SK-N-SH treated with all-trans-retinoic acid at 6 μM for 48 hours (cell line): Measurements from ENCODE around the gene CDC14B.
"Not testable (repeated sequence)": the region's sequence is repeated elsewhere in the genome, so short reads cannot be mapped to it uniquely, and the experiment has no call there.

Experiments used
- ATAC-seq: fragments of 200-7000 bp; cut with Tn5 transposase; 3 replicates; pipeline ENCODE4 v1.9.1; 2020; ENCODE audit warnings: mild to moderate bottlenecking, moderate library complexity
- BACH2 ChIP-seq: fragments of 250-450 bp; sonication (Bioruptor Pico); IDR thresholded peaks from 2 replicates; pipeline ENCODE4 v1.9.0; 2021; ENCODE audit warnings: mild to moderate bottlenecking, borderline replicate concordance
- CSDC2 ChIP-seq: fragments of 250-450 bp; sonication (Bioruptor Pico); IDR thresholded peaks from 2 replicates; pipeline ENCODE4 v1.5.0; 2020; ENCODE audit warnings: mild to moderate bottlenecking, moderate library complexity
- ESRRG ChIP-seq: fragments of 250-450 bp; sonication (Bioruptor Pico); IDR thresholded peaks from 2 replicates; pipeline ENCODE4 v1.6.1; 2021; ENCODE audit warnings: mild to moderate bottlenecking
- GLIS3 ChIP-seq: fragments of 250-450 bp; sonication (Bioruptor Pico); IDR thresholded peaks from 2 replicates; pipeline ENCODE4 v1.5.0; 2020; ENCODE audit warnings: mild to moderate bottlenecking, moderate library complexity
- ISL1 ChIP-seq: fragments of 250-450 bp; sonication (Bioruptor Pico); IDR thresholded peaks from 2 replicates; pipeline ENCODE4 v2.1.2; 2022; ENCODE audit warnings: mild to moderate bottlenecking, moderate library complexity
- OSR1 ChIP-seq: fragments of 250-450 bp; sonication (Bioruptor Pico); IDR thresholded peaks from 2 replicates; pipeline ENCODE4 v1.8.0; 2022; ENCODE audit warnings: moderate library complexity, mild to moderate bottlenecking, inconsistent platforms
- PPARA ChIP-seq: fragments of 250-450 bp; sonication (Bioruptor Pico); IDR thresholded peaks from 2 replicates; pipeline ENCODE4 v1.5.0; 2020; ENCODE audit warnings: mild to moderate bottlenecking, borderline replicate concordance
- RARB ChIP-seq: fragments of 250-450 bp; sonication (Bioruptor Pico); IDR thresholded peaks from 2 replicates; pipeline ENCODE4 v1.8.0; 2021; ENCODE audit warnings: mild to moderate bottlenecking, moderate library complexity
- SNAI2 ChIP-seq: fragments of 250-450 bp; sonication (Bioruptor Pico); IDR thresholded peaks from 2 replicates; pipeline ENCODE4 v1.5.0; 2020; ENCODE audit warnings: mild to moderate bottlenecking, moderate library complexity
- TCF4 ChIP-seq: fragments of 250-450 bp; sonication (Bioruptor Pico); IDR thresholded peaks from 2 replicates; pipeline ENCODE4 v1.8.0; 2021; ENCODE audit warnings: mild to moderate bottlenecking, moderate library complexity, borderline replicate concordance
- TOX ChIP-seq: fragments of 250-450 bp; sonication (Bioruptor Pico); IDR thresholded peaks from 2 replicates; pipeline ENCODE4 v1.8.0; 2021; ENCODE audit warnings: mild to moderate bottlenecking, moderate library complexity, borderline replicate concordance
- ZC3H10 ChIP-seq: fragments of 250-450 bp; sonication (Bioruptor Pico); IDR thresholded peaks from 2 replicates; pipeline ENCODE4 v1.5.1; 2021; ENCODE audit warnings: mild to moderate bottlenecking, moderate library complexity
- ZFP30 ChIP-seq: fragments of 450-650 bp; formaldehyde crosslinking; IDR thresholded peaks from 2 replicates; pipeline ENCODE4 v1.5.0; 2022; ENCODE audit warnings: mild to moderate bottlenecking, moderate library complexity
- ZNF565 ChIP-seq: fragments of 450-650 bp; formaldehyde crosslinking; conservative IDR thresholded peaks from 2 replicates; pipeline ENCODE4 v1.5.0; 2020; ENCODE audit warnings: low read depth, mild to moderate bottlenecking, moderate library complexity
- ZNF70 ChIP-seq: fragments of 450-650 bp; formaldehyde crosslinking; IDR thresholded peaks from 2 replicates; pipeline ENCODE4 v1.5.0; 2020; ENCODE audit warnings: mild to moderate bottlenecking, moderate library complexity
- ZNF8 ChIP-seq: fragments of 450-650 bp; formaldehyde crosslinking; IDR thresholded peaks from 2 replicates; pipeline ENCODE4 v1.5.0; 2020; ENCODE audit warnings: mild to moderate bottlenecking, moderate library complexity
- TF ChIP-seq, protein P1 (sequence below): fragments of 250-450 bp; sonication (Bioruptor Pico); IDR thresholded peaks from 2 replicates; pipeline ENCODE4 v1.8.0; 2020; ENCODE audit warnings: mild to moderate bottlenecking, moderate library complexity, borderline replicate concordance
- TF ChIP-seq, protein P2 (sequence below): fragments of 250-450 bp; sonication (Bioruptor Pico); IDR thresholded peaks from 2 replicates; pipeline ENCODE4 v1.5.1; 2021; ENCODE audit warnings: mild to moderate bottlenecking, moderate library complexity
- TF ChIP-seq, protein P3 (sequence below): fragments of 250-450 bp; sonication (Bioruptor Pico); IDR thresholded peaks from 2 replicates; pipeline ENCODE4 v1.5.1; 2020; ENCODE audit warnings: low read depth, mild to moderate bottlenecking, moderate library complexity
- TF ChIP-seq, protein P4 (sequence below): fragments of 250-450 bp; sonication (Bioruptor Pico); IDR thresholded peaks from 2 replicates; pipeline ENCODE4 v1.8.0; 2021; ENCODE audit warnings: low read depth, mild to moderate bottlenecking, moderate library complexity, borderline replicate concordance

Gene CDC14B

DNA sequence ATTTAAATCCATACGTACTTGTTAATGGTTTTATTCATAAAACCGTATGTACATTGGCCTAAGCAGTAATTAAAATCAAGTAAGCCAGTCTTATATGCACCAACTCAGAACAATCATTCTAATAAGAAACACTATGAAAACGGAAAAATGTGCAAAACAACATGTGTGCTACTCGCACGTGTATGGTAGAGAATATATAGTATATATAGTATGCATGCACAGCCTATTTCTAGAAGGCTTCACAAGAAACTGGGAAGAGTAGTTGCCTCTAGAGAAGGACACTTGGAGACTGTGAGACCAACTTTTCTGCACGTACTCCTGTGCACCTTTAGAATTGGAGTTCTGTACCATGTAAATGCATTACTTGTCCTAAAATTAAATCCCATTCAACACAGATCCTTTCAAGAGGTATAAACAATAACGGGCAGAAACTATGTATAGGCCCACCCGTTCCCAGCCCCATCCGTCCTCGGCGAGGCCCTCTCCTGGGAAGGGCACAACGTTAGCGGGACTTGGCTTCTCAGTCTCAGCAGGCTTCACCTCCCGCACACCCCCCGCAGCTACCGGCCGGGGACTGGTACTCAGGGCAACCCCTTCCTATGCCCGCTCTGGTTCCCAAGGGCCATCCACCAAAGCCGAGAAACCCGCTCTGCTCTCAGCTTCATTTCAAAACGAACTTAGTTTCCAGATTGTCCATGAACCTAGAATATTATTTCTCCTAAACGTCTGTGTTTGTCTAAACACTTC, 2.0 kb downstream of the CDC14B start:
- ATAC-seq: no peak
- TF ChIP-seq BACH2 (CRISPR knock-in tag) (no peak), TCF4 (CRISPR knock-in tag) (no peak), SNAI2 (no peak), ZC3H10 (no peak), GLIS3 (CRISPR knock-in tag) (no peak)
- TF ChIP-seq, protein P1, sequence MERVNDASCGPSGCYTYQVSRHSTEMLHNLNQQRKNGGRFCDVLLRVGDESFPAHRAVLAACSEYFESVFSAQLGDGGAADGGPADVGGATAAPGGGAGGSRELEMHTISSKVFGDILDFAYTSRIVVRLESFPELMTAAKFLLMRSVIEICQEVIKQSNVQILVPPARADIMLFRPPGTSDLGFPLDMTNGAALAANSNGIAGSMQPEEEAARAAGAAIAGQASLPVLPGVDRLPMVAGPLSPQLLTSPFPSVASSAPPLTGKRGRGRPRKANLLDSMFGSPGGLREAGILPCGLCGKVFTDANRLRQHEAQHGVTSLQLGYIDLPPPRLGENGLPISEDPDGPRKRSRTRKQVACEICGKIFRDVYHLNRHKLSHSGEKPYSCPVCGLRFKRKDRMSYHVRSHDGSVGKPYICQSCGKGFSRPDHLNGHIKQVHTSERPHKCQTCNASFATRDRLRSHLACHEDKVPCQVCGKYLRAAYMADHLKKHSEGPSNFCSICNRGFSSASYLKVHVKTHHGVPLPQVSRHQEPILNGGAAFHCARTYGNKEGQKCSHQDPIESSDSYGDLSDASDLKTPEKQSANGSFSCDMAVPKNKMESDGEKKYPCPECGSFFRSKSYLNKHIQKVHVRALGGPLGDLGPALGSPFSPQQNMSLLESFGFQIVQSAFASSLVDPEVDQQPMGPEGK (CRISPR knock-in tag): no peak
- TF ChIP-seq, all 23 proteins: peak for 0

DNA sequence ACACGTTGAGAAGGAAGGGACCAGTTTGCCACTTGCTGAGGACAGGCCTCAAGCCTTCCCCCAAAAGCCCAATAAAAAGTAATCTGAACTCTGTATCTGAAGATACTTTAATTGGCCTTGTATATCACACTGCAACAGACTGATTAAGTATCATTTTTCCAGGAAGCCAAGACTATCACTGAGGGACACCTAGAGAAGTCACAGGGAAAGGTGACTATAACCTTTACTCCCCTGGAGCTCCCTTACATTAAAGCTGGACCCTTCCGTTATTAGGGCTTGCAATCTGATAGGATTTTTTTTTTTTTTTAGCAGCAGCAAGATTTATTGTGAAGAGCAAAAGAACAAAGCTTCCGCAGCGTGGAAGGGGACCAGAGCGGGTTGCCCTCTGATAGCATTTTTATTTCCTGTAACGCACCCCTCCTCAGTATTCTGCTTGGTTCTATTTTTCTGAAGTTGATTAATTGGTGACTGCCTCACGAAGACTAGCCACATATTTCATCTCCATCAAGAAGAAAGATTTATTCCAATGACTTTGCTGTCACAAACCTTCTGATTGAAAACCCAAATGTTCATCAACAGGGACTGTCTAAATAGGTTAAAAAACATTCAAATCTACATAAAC, 2.7 kb downstream of the CDC14B start:
- no peak for TF ChIP-seq TOX
- TF ChIP-seq ZNF8: no peak
- no peak for TF ChIP-seq OSR1 (CRISPR knock-in tag)
- no peak for TF ChIP-seq TCF4 (CRISPR knock-in tag)
- no peak for TF ChIP-seq BACH2 (CRISPR knock-in tag)
- no peak for TF ChIP-seq SNAI2
- no peak for TF ChIP-seq GLIS3 (CRISPR knock-in tag)
- no peak for TF ChIP-seq RARB (CRISPR knock-in tag)
- TF ChIP-seq ZNF565 (CRISPR knock-in tag): no peak
- no peak for ATAC-seq

DNA sequence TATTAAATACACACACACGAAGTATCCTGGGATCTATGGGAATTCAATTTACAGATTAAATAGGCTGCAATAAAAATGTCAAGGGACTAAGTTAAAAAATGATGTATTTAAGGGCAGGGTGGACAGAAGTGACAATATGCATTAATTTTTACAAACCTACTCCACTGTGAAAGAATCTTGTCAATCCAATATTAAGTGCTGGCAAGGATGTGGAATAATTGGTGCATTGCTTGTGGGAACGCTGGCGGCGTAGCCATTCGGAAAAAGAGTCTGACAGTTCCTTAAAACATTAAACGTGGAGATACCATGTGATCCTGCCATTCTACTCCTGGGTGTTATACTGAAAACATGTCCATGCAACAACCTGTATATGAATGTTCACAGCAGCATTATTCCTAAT, 4.2 kb downstream of the CDC14B start:
- no peak for ATAC-seq
- TF ChIP-seq SNAI2 (no peak), ZNF565 (CRISPR knock-in tag) (no peak), BACH2 (CRISPR knock-in tag) (no peak), ZC3H10 (no peak), CSDC2 (CRISPR knock-in tag) (no peak)
- TF ChIP-seq, protein P1 (CRISPR knock-in tag): no peak
- TF ChIP-seq, protein P2, sequence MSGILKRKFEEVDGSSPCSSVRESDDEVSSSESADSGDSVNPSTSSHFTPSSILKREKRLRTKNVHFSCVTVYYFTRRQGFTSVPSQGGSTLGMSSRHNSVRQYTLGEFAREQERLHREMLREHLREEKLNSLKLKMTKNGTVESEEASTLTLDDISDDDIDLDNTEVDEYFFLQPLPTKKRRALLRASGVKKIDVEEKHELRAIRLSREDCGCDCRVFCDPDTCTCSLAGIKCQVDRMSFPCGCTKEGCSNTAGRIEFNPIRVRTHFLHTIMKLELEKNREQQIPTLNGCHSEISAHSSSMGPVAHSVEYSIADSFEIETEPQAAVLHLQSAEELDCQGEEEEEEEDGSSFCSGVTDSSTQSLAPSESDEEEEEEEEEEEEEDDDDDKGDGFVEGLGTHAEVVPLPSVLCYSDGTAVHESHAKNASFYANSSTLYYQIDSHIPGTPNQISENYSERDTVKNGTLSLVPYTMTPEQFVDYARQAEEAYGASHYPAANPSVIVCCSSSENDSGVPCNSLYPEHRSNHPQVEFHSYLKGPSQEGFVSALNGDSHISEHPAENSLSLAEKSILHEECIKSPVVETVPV (CRISPR knock-in tag): no peak

DNA sequence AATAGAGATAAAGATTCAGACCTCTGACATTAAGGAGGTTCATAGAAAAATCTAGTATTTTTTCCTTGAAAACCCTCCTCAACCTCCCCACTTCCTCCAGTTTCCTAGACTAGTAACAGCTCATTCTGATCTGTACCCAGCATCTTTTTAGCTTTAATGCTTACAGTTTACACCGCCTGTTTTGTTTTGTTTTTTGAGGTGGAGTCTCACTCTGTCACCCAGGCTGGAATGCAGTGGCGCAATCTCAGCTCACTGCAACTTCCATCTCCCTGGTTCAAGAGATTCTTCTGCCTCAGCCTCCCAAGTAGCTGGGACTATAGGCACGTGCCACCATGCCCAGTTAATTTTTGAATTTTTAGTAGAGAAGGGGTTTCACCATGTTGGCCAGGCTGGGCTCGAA, 5.0 kb downstream of the CDC14B start:
- ATAC-seq: not testable (repeated sequence)

DNA sequence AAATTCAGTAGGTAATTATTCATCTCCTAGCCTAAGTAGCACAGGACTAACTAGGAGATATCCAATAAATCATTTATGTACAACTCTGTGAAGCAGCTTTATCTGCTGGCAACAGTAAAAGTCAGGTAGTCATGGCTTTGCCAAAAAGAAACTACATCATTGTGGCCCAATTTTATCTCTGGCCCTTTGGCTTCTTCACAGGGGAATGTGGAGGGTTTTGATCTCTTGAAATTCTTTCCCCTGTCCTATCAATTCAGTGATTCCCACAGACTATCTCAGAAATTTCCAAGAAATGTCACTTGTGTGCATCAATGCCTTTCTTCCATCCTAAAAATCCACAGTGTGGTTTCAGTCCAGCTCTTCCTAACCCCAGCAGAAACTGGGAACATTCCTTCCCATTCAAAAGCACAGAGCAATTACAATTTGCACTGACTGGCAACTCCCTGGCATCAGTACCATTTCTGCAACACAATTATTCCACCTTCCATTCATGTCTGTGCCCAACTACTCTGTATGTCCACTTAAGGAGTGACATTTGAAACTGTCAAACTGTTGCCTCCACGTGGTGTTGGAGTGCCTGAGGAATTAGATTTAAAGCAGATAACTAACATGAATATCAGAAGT, 6.6 kb downstream of the CDC14B start:
- no peak; the same call in 2 of the 3 replicates for ATAC-seq
- TF ChIP-seq OSR1 (CRISPR knock-in tag): no peak
- TF ChIP-seq GLIS3 (CRISPR knock-in tag): no peak
- TF ChIP-seq, protein P2 (CRISPR knock-in tag): no peak
- TF ChIP-seq, protein P1 (CRISPR knock-in tag): no peak
- no peak for TF ChIP-seq ZNF8
- no peak for TF ChIP-seq PPARA (CRISPR knock-in tag)
- no peak for TF ChIP-seq SNAI2
- TF ChIP-seq, protein P3, sequence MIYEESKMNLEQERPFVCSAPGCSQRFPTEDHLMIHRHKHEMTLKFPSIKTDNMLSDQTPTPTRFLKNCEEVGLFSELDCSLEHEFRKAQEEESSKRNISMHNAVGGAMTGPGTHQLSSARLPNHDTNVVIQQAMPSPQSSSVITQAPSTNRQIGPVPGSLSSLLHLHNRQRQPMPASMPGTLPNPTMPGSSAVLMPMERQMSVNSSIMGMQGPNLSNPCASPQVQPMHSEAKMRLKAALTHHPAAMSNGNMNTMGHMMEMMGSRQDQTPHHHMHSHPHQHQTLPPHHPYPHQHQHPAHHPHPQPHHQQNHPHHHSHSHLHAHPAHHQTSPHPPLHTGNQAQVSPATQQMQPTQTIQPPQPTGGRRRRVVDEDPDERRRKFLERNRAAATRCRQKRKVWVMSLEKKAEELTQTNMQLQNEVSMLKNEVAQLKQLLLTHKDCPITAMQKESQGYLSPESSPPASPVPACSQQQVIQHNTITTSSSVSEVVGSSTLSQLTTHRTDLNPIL (CRISPR knock-in tag): no peak
- no peak for TF ChIP-seq ISL1 (CRISPR knock-in tag)
- TF ChIP-seq CSDC2 (CRISPR knock-in tag): no peak
- no peak for TF ChIP-seq RARB (CRISPR knock-in tag)
- no peak for TF ChIP-seq ESRRG (CRISPR knock-in tag)
- TF ChIP-seq, protein P4, sequence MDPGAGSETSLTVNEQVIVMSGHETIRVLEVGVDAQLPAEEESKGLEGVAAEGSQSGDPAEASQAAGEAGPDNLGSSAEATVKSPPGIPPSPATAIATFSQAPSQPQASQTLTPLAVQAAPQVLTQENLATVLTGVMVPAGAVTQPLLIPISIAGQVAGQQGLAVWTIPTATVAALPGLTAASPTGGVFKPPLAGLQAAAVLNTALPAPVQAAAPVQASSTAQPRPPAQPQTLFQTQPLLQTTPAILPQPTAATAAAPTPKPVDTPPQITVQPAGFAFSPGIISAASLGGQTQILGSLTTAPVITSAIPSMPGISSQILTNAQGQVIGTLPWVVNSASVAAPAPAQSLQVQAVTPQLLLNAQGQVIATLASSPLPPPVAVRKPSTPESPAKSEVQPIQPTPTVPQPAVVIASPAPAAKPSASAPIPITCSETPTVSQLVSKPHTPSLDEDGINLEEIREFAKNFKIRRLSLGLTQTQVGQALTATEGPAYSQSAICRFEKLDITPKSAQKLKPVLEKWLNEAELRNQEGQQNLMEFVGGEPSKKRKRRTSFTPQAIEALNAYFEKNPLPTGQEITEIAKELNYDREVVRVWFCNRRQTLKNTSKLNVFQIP: no peak
- TF ChIP-seq ZNF70: no peak
- TF ChIP-seq ZFP30 (CRISPR knock-in tag): no peak
